Stomach (tissue), 9 donors: ENCODE results near the gene GRK4. TPM values are rescaled to one million over a fixed set of nuclear protein-coding genes. Genes with fewer than 3 reads are reported as not detected.

Source experiments
- DNase-seq, 2 donors: peaks; one replicate each; pipeline versions ENCODE4 v3.0.0 to v3.0.0-alpha.2; 2013 to 2019
- H3K27ac ChIP-seq, 5 donors: fragments of 200-600 bp in 4 of 5; sonication (generic) in 4 of 5; one replicate each; pipeline ENCODE4 v1.5.1; 2013 to 2019; ENCODE audit warnings: mild to moderate bottlenecking in 1 of 5, moderate library complexity in 1 of 5
- H3K27me3 ChIP-seq, 3 donors: fragments of 200-600 bp; sonication (generic); one replicate each; pipeline ENCODE4 v1.5.1; 2017 to 2019; ENCODE audit warnings: mixed run types in 1 of 3
- H3K36me3 ChIP-seq, 4 donors: fragments of 200-600 bp; sonication (generic); 1 replicate in 3 of 4; 2 replicates in 1 of 4; pipeline ENCODE4 v1.5.1; 2016 to 2019
- H3K4me1 ChIP-seq, 4 donors: fragments of 200-600 bp; sonication (generic); one replicate each; pipeline ENCODE4 v1.5.1; 2016 to 2019
- H3K4me3 ChIP-seq, 4 donors: fragments of 200-600 bp; sonication (generic) in 3 of 4; one replicate each; pipeline ENCODE4 v1.5.1; 2016 to 2019; ENCODE audit warnings: mild to moderate bottlenecking in 1 of 4
- H3K9me3 ChIP-seq, 4 donors: fragments of 200-600 bp; sonication (generic); one replicate each; pipeline ENCODE4 v1.5.1; 2016 to 2019
- CTCF ChIP-seq, 7 experiments: fragments of 450-650 bp in 4 of 7; fragments of 200-600 bp in 3 of 7; sonication (generic) in 3 of 7; IDR thresholded peaks; one replicate each; pipeline ENCODE4 v1.5.1; 2016 to 2019; ENCODE audit warnings: antibody characterized with exemption in 7 of 7, control low read depth in 2 of 7, mild to moderate bottlenecking in 1 of 7
- EP300 ChIP-seq: sonication (generic); formaldehyde crosslinking; IDR thresholded peaks from one replicate; pipeline ENCODE4 v1.6.1; 2017; ENCODE audit warnings: antibody characterized with exemption
- POLR2A ChIP-seq, 4 donors: fragments of 450-650 bp; IDR thresholded peaks; one replicate each; pipeline ENCODE4 v1.6.1; 2016; ENCODE audit warnings: antibody characterized with exemption in 4 of 4, control low read depth in 2 of 4, mild to moderate bottlenecking in 1 of 4, moderate library complexity in 1 of 4
- POLR2AphosphoS5 ChIP-seq, 3 donors: sonication (generic); formaldehyde crosslinking; IDR thresholded peaks; one replicate each; pipeline ENCODE4 v1.6.1; 2016; ENCODE audit warnings: antibody characterized with exemption in 3 of 3
- WGBS, 5 donors: extraction: QIAGEN DNeasy Blood & Tissue Kit in 3 of 5; methylation state at CpG; one replicate each; pipeline versions ENCODE4 v1.1.5 to v1.1.7; 2013 to 2018; 5-methylcytosine and 5-hydroxymethylcytosine counted together
- intact Hi-C: fragments of 100-400 bp; cut with DNase I; formaldehyde crosslinking; loops from one replicate; pipeline ENCODE4 v1.15.1; 2023; ENCODE audit warnings: low total_unique reads
- polyA plus RNA-seq, 3 donors: library from polyadenylated mRNA; stranded (reverse); fragments of 200-250 nt; gene quantifications; one replicate each; pipeline ENCODE4 v1.2.3, GENCODE V29; 2013
- total RNA-seq, 5 donors: library from RNA; depleted of rRNA; stranded (reverse); fragments of >200 nt; gene quantifications; one replicate each; pipeline versions ENCODE4 v1.1.0 to v1.2.3, GENCODE V29; 2014 to 2016
- donor health status: healthy with polysubstance abuse.
- donor health status: Bipolar disorder and iron deficiency.
- donor health status: healthy.

Gene GRK4
- total and polyA plus RNA-seq, 8 donors: 0.58 to 11.9 (median 5.1) TPM

- H3K9me3 ChIP-seq: no peaks in the 10 kb centered on the region
- H3K4me1 ChIP-seq: peaks cover 12 to 31% (median 19%) of the 10 kb centered on the region in 4 donors
- no peak for DNase-seq
- H3K36me3 ChIP-seq: no peaks in the 10 kb centered on the region
- TF ChIP-seq CTCF (IDR thresholded peaks at IDR 0.05): no peak
- no peak for TF ChIP-seq POLR2AphosphoS5 (IDR thresholded peaks at IDR 0.05)
- H3K27ac ChIP-seq: no peak overlapping the region
- peaks cover 0 to 10% (median 0%) of the 10 kb centered on the region in 3 donors for H3K27me3 ChIP-seq
- intact Hi-C loops: loop anchor here (10.0 kb wide), 1 partner anchor 272 kb away; no protein-coding TSS in a partner anchor
- 86 to 93% (median 91%) methylated on average over 17 to 21 of the region's 21 CpGs for WGBS, 5 donors
- no peak overlapping the region for H3K4me3 ChIP-seq
Measured at GRCh38 chr4:3036131-3036952, 73.0 kb downstream of the GRK4 start.

GRCh38 chr4:3037957-3038461, 74.6 kb downstream of the GRK4 start:
- H3K27ac ChIP-seq: peak overlapping the region in 1 of 5 donors; percentile 20
- intact Hi-C loops: loop anchor here (10.0 kb wide), 1 partner anchor 273 kb away; no protein-coding TSS in a partner anchor
- peak overlapping the region; percentile 3 to 25 (median 17) for H3K4me3 ChIP-seq
- H3K36me3 ChIP-seq: no peaks in the 10 kb centered on the region
- WGBS, 5 donors: 14 to 50% (median 34%) methylated on average over 6 of the region's 6 CpGs
- peaks cover 0 to 27% (median 0%) of the 10 kb centered on the region in 3 donors for H3K27me3 ChIP-seq
- TF ChIP-seq POLR2AphosphoS5 (IDR thresholded peaks at IDR 0.05): no peak
- TF ChIP-seq CTCF (IDR thresholded peaks at IDR 0.05): no peak
- TF ChIP-seq POLR2A (IDR thresholded peaks at IDR 0.05): no peak
- TF ChIP-seq EP300: no peak
- H3K9me3 ChIP-seq: no peaks in the 10 kb centered on the region
- DNase-seq: peak in 1 of 2 donors; percentile 60
- H3K4me1 ChIP-seq: peaks cover 25 to 44% (median 34%) of the 10 kb centered on the region in 4 donors

- intact Hi-C loops: loop anchor here (10.0 kb wide), 1 partner anchor 275 kb away; no protein-coding TSS in a partner anchor
Measured at GRCh38 chr4:3039706-3040366, 76.5 kb downstream of the GRK4 start.

More at GRCh38 chr4:3039706-3040366, 76.5 kb downstream of the GRK4 start:
- Histone ChIP-seq H3K4me3 (no peak overlapping the region), H3K36me3 (no peaks in the 10 kb centered on the region), H3K9me3 (no peaks in the 10 kb centered on the region), H3K27ac (no peak overlapping the region), H3K4me1 (peaks cover 25 to 46% (median 37%) of the 10 kb centered on the region in 4 donors), H3K27me3 (peaks cover 0 to 27% (median 0%) of the 10 kb centered on the region in 3 donors)
- no peak for DNase-seq
- WGBS, 5 donors: 86 to 91% (median 86%) methylated on average over 8 of the region's 8 CpGs
- no peak for TF ChIP-seq CTCF (IDR thresholded peaks at IDR 0.05)
- TF ChIP-seq POLR2AphosphoS5 (IDR thresholded peaks at IDR 0.05): no peak
- TF ChIP-seq EP300: no peak
- no peak for TF ChIP-seq POLR2A (IDR thresholded peaks at IDR 0.05)
